Heart right ventricle (tissue), 16 donors: ENCODE data around the gene PTPRN2. TPM values are rescaled to one million over a fixed set of nuclear protein-coding genes. Genes with fewer than 3 reads are reported as not detected.
"Not testable (repeated sequence)": the region's sequence is repeated elsewhere in the genome, so short reads cannot be mapped to it uniquely, and the experiment has no call there.

ENCODE experiments used
- ATAC-seq, 8 donors: fragments of 200-7000 bp; cut with Tn5 transposase; one replicate each; pipeline ENCODE4 v1.9.1; 2020; ENCODE audit warnings: mild to moderate bottlenecking in 8 of 8, moderate library complexity in 8 of 8, moderate number of reproducible peaks in 1 of 8
- DNase-seq, 2 donors: peaks; one replicate each; pipeline ENCODE4 v3.0.0-alpha.2; 2020
- H3K27ac ChIP-seq, 10 donors: fragments of 200-600 bp; sonication (generic) in 2 of 10; one replicate each; pipeline versions ENCODE4 v1.5.0 to v1.8.0; 2020 to 2022; ENCODE audit warnings: mild to moderate bottlenecking in 3 of 10
- H3K27me3 ChIP-seq, 7 donors: fragments of 200-600 bp; one replicate each; pipeline ENCODE4 v1.8.0; 2021 to 2022; ENCODE audit warnings: mild to moderate bottlenecking in 2 of 7
- H3K36me3 ChIP-seq, 9 donors: fragments of 200-600 bp; sonication (generic) in 1 of 9; one replicate each; pipeline versions ENCODE4 v1.5.0 to v1.8.0; 2020 to 2022; ENCODE audit warnings: mild to moderate bottlenecking in 2 of 9
- H3K4me1 ChIP-seq, 9 donors: fragments of 200-600 bp; sonication (generic) in 1 of 9; one replicate each; pipeline versions ENCODE4 v1.5.0 to v1.8.0; 2020 to 2022; ENCODE audit warnings: mild to moderate bottlenecking in 4 of 9
- H3K4me3 ChIP-seq, 10 donors: fragments of 200-600 bp; sonication (generic) in 2 of 10; one replicate each; pipeline versions ENCODE4 v1.5.0 to v1.8.0; 2020 to 2022; ENCODE audit warnings: mild to moderate bottlenecking in 7 of 10, moderate library complexity in 2 of 10
- H3K9me3 ChIP-seq, 11 donors: fragments of 200-600 bp in 10 of 11; sonication (generic) in 2 of 11; one replicate each; pipeline versions ENCODE4 v1.5.0 to v1.8.0; 2013 to 2022; ENCODE audit warnings: mild to moderate bottlenecking in 2 of 11, control low read depth in 1 of 11, moderate library complexity in 1 of 11
- WGBS, 2 donors: extraction: QIAGEN DNeasy Blood & Tissue Kit; methylation state at CpG; one replicate each; pipeline ENCODE4 v1.1.7; 2013; ENCODE audit warnings: inconsistent platforms in 1 of 2; 5-methylcytosine and 5-hydroxymethylcytosine counted together
- intact Hi-C, 10 donors: fragments of 100-400 bp; cut with DNase I; formaldehyde crosslinking; loops; one replicate each; pipeline versions ENCODE4 v1.11.1 to v1.14.2; 2022
- polyA plus RNA-seq, 2 donors: library from polyadenylated mRNA; stranded (reverse); fragments of 200-250 nt; gene quantifications; one replicate each; pipeline ENCODE4 v1.2.3, GENCODE V29; 2013
- total RNA-seq, 10 donors: library from RNA; stranded (reverse); fragmentation: NEBNext Ultra II Directional in 3 of 10; extraction: Animal tissue kit (Norgen Biotek cat#: 25700) in 3 of 10; gene quantifications; one replicate each; pipeline versions ENCODE4 v1.2.1 to v1.2.4, GENCODE V29; 2021 to 2023
- TF ChIP-seq, protein P1 (sequence below), 9 donors: fragments of 200-600 bp; sonication (generic) in 2 of 9; IDR thresholded peaks; one replicate each; pipeline versions ENCODE4 v1.5.0 to v1.8.0; 2021 to 2022; ENCODE audit warnings: antibody characterized with exemption in 9 of 9, mild to moderate bottlenecking in 5 of 9, moderate library complexity in 1 of 9
- donor health status: Arrhythmogenic right ventricular cardiomyopathy.
- donor health status: ischemic (EF 13 %, LVEDD 7.1; RV severe dilation, severe dysfunction).
- donor health status: healthy with polysubstance abuse.
- donor health status: DM: no; HTN: yes; CAD: no.
- donor health status: DM: no; HTN: no; CAD: no.
- donor health status: ischemic (EF 25% LVEDD 6.9; RV normal size, moderate dysfunction).
- donor health status: ischemic (EF 25% LVEDD 5.7; RV mildly dilated, moderate dysfunction).
- donor health status: healthy.
- donor health status: DM: yes; HTN: yes; CAD: no.
- donor health status: Ischemic cardiomyopathy.
- donor health status: ischemic (EF 35%, LVEDD 5.7; RV mildly dilated, moderate dysfunction).
- donor health status: nonischemic (EF 11% LVEDD 7.7; RV severe dilation, severe dysfunction).
- donor health status: DM: yes; HTN: yes; CAD: no.
- donor health status: PGD.
- donor health status: ischemic (EF 29% LVEDD 5.4; RV normal size, mild dysfunction).
- donor health status: nonischemic (EF 23%, LVEDD 6.1; RV moderate dilation, normal function).

PTPRN2 gene
- total and polyA plus RNA-seq, 12 donors = 0.82 to 1.8 (median 1.3) TPM

DNA sequence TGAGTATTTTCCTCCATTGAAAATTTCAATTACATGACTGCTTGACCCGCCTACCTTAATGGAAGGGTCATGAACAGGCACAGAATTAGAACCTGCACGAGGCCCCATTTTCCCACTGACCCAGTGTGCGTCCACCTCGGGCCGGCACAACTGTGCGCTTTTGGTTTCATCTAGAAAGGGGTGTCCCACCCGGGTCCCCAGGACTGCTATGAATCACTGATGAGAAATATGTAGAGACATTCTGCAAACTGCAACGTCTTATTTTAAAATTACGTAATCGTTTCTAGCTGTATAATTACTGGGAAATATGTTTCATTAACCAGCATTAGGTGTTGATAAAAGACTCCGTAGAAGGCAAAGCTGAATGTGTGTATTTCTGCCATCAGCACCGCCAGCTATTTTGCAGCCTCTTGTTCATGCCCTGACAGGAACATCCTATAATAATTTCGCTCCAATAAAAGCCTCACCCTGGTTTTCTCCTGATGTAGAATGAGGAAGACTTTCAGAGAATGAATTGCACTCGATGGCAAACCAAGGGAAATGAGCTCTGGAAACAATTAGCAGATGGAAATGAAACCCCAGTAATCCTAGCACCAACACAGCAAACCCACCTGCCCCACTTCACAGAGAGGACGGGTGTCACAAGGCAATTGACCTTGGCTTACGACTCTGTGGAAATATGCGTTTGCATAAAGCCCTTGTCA is 688.7 kb downstream of the PTPRN2 start:
- WGBS, 2 donors = 75 to 79% methylated on average over 17 of the region's 17 CpGs
- Histone ChIP-seq H3K4me3 (no peak overlapping the region), H3K36me3 (no peaks in the 10 kb centered on the region), H3K9me3 (no peaks in the 10 kb centered on the region), H3K27me3 (peaks cover 0 to 6% (median 0%) of the 10 kb centered on the region in 7 donors), H3K4me1 (peaks cover 0 to 7% (median 0%) of the 10 kb centered on the region in 9 donors), H3K27ac (no peak overlapping the region)
- ATAC-seq = no peak
- TF ChIP-seq, protein P1, sequence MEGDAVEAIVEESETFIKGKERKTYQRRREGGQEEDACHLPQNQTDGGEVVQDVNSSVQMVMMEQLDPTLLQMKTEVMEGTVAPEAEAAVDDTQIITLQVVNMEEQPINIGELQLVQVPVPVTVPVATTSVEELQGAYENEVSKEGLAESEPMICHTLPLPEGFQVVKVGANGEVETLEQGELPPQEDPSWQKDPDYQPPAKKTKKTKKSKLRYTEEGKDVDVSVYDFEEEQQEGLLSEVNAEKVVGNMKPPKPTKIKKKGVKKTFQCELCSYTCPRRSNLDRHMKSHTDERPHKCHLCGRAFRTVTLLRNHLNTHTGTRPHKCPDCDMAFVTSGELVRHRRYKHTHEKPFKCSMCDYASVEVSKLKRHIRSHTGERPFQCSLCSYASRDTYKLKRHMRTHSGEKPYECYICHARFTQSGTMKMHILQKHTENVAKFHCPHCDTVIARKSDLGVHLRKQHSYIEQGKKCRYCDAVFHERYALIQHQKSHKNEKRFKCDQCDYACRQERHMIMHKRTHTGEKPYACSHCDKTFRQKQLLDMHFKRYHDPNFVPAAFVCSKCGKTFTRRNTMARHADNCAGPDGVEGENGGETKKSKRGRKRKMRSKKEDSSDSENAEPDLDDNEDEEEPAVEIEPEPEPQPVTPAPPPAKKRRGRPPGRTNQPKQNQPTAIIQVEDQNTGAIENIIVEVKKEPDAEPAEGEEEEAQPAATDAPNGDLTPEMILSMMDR (IDR thresholded peaks at IDR 0.05) = no peak
- intact Hi-C loops = no loop called here
- DNase-seq = no peak

DNA sequence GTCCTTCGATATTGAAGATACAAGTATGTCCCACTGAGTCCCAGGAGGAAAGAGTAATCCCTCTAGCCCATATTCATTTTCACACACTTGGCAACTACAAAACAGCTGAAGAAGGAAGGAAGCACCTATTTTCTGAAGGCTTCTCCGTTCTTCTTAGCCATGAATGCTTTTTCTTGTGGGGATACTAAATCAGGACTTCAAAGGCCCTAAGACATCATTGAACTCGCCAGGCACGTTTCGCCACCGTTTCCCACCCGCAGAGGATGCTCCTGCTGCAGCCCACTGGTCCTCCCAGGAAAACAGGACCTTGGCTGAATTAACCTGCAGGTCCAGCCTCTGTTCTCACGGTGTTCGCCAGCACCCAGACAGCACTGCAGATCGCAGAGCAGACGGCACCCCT is 689.4 kb downstream of the PTPRN2 start:
- no peak for DNase-seq
- peaks cover 0 to 6% (median 0%) of the 10 kb centered on the region in 7 donors for H3K27me3 ChIP-seq
- intact Hi-C loops = no loop called here
- no peak for ATAC-seq
- no peak overlapping the region for H3K4me3 ChIP-seq
- H3K36me3 ChIP-seq = no peaks in the 10 kb centered on the region
- no peak overlapping the region for H3K27ac ChIP-seq
- TF ChIP-seq, protein P1 (IDR thresholded peaks at IDR 0.05) = no peak
- H3K9me3 ChIP-seq = no peaks in the 10 kb centered on the region
- WGBS, 2 donors = 84 to 87% methylated on average over 11 of the region's 11 CpGs
- H3K4me1 ChIP-seq = peaks cover 0 to 7% (median 0%) of the 10 kb centered on the region in 9 donors

DNA sequence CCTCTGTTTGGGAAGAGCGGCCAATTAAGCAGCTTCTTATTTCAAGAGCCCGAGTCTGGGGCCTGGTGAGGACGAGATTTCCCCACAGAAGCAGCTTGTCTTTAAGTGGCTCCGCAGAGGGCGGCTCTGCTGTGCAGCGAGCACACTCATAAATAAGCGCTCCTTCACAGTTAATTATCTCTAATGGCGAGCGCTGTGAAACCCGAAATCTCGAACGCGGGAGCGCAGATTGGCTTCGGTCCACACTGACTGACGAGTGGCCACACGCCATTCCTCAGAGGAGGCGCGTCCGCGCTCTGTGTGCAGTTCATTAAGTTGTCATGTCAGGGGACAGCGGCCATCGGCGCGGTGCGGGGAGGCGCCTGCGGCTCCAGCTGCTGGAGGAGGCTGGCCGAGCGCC is 689.9 kb downstream of the PTPRN2 start:
- intact Hi-C loops = no loop called here
- Histone ChIP-seq H3K27ac (no peak overlapping the region), H3K4me1 (peaks cover 0 to 7% (median 0%) of the 10 kb centered on the region in 9 donors), H3K27me3 (peaks cover 0 to 6% (median 4%) of the 10 kb centered on the region in 7 donors), H3K36me3 (no peaks in the 10 kb centered on the region), H3K9me3 (no peaks in the 10 kb centered on the region), H3K4me3 (no peak overlapping the region)
- WGBS, 2 donors = 89 to 90% methylated on average over 30 of the region's 30 CpGs
- TF ChIP-seq, protein P1 (IDR thresholded peaks at IDR 0.05) = no peak
- DNase-seq (no peak), ATAC-seq (no peak)

DNA sequence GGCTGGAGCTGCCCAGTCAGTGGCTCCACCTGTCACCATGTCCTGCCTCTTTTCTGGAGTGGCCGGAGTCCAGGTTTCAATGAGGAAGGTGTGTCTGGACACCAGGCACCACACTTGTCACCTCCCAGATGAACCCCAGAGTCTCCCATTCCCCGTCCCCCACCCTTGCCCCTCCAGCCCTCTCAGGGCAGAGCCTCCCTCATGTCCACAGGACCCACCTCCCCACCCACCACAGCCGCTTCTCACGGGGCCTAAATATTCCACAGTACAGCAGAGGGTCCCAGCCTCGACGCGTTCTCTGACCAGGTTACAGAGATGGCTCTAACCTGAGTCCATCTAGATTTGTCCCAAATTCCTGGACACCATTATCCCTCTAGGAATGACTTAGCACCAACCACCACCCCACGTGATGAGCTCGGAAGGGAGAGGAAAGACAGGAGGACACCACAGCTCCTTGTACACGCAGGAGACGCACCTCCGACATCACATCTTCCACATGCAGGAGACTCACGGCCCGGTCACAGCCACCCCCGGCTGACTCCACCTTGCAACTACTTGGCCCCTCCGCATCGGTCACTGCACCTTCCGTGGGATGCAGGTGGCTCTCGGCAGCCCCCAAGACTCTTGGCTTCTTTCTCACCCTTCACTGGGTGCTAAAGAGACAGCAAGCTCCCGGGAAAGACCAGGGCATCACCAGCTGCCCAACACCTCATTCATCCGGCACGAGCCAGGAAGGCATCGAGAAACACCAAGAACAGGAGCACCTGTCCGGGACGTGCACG is 690.7 kb downstream of the PTPRN2 start:
- intact Hi-C loops = no loop called here
- 92 to 93% methylated on average over 26 of the region's 26 CpGs for WGBS, 2 donors
- peaks cover 0 to 8% (median 4%) of the 10 kb centered on the region in 7 donors for H3K27me3 ChIP-seq
- ATAC-seq (peak in 1 of 8 donors; percentile 41), DNase-seq (no peak)
- TF ChIP-seq, protein P1 (IDR thresholded peaks at IDR 0.05) = no peak
- H3K36me3 ChIP-seq = no peaks in the 10 kb centered on the region
- H3K9me3 ChIP-seq = no peaks in the 10 kb centered on the region
- H3K27ac ChIP-seq = no peak overlapping the region
- H3K4me1 ChIP-seq = peaks cover 0 to 7% (median 0%) of the 10 kb centered on the region in 9 donors
- no peak overlapping the region for H3K4me3 ChIP-seq

DNA sequence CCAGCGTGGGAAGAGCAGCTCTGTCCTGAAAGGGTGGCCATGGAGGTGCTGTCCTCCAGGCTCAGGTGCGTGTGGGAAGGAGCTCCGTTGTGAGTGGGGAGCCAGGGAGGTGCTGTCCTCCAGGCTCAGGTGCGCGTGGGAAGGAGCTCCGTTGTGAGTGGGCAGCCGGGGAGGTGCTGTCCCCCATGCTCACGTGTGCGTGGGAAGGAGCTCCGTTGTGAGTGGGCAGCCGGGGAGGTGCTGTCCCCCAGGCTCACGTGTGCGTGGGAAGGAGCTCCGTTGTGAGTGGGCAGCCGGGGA is 691.3 kb downstream of the PTPRN2 start:
- DNase-seq, H3K27ac ChIP-seq, H3K9me3 ChIP-seq, intact Hi-C loops, H3K4me3 ChIP-seq, ATAC-seq, H3K36me3 ChIP-seq, H3K4me1 ChIP-seq: not testable (repeated sequence)
- H3K27me3 ChIP-seq = peaks cover 0 to 14% (median 5%) of the 10 kb centered on the region in 7 donors
- 88% methylated on average over 15 of the region's 15 CpGs for WGBS, 2 donors
